T follicular helper cell (primary cell): ENCODE measurements around the gene HOXA9.

Experiments used
- DNase-seq: peaks from one replicate; pipeline ENCODE4 v3.0.0-alpha.2; 2020; ENCODE audit warnings: low read depth

HOXA9 gene

DNA sequence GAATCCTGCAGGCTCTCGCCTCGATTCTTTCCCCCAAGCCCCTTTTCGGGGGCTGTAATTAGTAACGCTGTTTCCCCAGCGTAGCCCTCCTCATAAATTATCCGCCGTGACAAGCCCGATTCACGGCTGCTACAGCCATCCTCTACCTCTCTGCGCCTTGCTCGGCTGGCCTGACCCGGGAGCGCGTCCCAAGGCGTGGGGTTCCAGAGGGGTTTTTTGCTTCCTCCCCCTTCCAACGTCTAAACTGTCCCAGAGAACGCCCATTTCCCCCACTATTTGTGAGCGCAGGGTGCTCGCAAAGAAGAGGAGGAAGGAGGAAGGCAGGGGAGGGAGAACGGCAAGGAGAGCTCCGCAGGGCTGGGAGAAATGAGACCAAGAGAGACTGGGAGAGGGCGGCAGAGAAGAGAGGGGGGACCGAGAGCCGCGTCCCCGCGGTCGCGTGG lies 22.7 kb downstream of the HOXA9 start:
- DNase-seq, result no peak

DNA sequence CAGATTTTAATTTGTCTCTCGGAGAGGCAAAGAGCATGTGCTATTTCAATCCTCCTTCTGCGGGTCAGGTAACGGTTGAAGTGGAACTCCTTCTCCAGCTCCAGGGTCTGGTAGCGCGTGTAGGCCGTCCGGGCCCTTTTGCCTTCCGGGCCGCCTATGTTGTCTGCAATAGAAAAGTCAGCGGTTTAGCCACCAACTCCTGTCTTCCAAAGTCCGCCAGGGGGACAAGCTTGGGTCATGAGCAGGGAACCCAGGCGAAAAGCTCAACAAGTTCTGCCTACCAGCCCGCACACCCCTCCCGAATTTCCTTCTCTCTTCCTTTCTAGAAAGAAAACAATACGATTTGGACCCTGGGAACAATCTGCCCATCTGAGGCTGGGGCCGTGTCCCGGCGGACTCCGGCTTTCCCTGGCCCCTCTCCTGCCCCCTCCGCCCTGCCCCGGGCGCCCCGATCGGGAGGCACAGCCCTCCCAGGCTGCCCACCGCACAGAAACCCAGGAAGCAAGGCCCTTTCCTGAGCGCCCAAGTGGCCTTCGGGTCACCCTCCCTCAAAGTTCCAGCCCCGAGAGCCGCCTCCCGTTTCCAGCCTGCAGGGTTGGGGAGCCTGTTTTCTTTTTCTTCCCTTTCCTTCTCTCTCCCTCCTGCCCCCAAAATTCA lies 23.3 kb downstream of the HOXA9 start:
- DNase-seq, result no peak

DNA sequence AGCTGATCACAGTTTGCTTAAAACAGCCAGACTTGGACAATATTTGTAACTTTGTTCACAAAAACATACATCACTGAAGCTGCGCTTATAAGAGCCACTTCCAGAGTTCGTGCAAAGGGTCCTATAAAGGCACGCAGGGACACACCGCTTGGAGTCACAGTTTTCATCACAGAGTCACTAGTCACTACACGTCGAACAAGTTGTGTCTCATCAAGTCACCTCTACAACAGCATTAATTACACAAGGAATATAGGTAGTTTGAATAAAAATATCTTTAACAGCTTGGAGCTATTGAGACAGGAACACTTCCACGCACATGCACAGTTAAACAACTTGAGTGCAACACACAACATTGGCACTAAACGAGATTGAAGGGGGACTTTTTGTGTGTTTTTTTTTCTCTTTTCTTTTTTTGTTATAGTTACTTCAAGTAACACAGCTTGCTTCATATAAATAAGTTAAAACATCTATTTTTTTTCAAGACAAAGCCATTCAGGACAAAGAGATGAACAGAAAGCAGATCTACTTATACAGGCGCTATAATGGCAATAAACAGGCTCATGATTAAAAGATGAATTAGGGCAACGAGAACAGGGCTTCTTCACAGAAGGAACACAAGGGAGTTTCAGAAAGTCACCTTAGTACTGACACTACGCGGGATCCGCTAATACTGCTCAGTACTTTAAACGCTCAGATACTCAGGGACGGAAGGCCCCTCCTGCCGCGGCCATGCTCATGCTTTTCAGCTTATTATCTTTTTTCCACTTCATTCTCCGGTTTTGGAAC lies 24.0 kb downstream of the HOXA9 start:
- DNase-seq, result no peak

DNA sequence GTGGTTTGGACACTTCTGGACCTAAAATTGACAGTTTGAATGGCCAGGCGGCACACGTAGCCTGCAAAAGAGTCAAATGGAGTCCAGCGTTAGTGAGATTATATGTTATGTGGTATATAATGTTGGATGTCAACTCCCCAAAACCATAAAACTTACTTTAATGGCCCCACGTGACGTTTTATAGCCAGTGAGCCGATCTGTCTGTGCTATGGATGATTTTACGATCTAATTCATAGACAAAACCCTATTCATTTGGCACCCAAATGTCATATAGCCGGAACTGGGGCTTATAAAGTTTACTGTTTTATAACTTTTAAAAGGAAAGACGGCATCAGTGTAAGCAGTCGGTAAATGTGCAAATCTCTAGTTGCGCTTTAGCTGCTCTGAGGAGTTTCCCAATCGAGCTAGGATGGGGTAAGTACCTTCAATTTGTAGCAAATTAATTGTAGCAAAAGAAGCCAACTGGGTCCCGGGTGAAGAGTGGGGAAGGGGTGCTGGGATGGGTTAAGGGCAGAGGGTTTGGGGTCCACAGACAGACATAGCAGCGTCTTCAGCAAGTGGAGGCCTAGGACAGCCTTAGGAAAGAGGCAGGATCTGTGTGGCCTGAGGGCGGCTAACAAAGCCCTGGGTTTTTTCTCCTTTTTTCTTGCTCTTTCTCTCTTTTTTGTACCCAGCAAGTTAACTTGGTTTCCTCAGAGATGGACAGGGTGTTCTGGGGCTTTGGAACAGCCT lies 25.0 kb downstream of the HOXA9 start:
- DNase-seq, result no peak

DNA sequence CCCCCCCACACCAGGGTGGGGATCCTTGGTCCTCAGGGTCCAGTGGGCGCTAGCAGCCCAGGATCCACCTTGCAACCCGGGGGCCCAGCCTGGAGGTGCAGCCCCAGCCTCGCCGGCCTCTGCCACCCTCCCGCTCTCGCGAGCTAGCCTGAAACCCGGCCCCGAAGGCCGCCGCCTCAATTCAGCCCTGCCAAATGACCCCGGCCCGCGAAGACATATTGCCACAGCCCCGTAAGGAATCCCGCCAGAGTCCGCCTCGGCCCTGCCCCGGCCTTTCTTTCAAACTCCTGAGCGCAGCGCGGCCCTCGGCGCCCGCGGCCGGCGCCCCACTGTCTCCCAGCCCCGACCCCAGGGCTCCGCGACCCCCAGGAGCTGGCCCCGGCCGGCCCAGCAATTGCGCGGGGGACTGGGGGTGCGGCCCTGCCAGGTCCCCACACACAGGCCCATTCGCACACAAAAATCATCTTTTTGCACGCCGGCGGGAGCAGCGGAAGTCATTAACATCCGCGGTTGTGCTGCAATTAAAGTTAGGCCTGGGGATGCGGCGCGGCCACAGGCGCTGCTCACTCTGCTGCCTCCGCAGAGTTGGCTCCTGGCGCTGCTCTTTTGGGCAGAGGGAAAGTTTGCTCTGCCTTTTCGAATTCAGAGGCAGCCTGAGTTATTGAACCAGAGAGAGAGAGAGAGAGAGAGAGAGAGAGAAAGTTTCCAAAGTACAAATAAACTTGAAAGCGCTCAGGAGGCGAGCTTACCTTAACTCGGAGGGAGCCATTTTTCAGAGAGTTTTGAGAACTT lies 25.8 kb downstream of the HOXA9 start:
- DNase-seq, result no peak

DNA sequence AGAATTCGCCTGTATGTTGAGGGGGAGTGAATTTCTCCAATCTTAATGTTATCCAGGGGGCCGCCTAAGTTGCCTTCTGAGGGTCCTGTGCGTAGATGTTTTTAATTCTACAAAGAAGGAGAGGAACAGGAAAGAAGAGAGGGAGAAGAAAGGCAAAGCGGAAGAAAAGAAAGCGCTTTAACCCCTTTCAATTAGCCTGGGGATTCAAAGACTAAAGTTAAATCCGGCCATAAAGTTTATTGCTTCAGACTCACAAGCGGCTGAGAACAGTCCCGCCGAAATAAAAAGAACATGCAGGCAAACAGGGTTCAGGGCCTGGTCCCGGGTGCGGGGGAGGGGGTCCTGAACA lies 26.4 kb downstream of the HOXA9 start:
- no peak for DNase-seq

DNA sequence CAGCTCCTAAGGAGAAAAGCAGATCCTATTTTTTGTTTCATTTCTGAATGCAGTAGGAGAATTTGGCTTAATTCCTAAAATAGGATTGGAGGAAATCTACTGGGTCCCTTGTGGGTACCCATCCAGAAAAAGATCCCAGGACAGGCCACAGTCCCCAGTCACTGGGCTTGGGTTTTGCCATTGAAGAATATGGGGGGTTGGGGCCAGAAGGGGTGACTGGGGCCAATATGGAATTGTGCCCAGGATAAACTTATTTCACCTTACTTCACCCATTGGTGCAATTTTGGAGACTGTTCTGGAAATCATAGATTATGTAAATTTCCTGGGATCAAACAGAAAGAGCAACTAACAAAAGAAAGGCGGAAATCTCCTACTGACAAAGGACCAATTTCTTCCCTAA lies 26.9 kb downstream of the HOXA9 start:
- DNase-seq, result no peak

DNA sequence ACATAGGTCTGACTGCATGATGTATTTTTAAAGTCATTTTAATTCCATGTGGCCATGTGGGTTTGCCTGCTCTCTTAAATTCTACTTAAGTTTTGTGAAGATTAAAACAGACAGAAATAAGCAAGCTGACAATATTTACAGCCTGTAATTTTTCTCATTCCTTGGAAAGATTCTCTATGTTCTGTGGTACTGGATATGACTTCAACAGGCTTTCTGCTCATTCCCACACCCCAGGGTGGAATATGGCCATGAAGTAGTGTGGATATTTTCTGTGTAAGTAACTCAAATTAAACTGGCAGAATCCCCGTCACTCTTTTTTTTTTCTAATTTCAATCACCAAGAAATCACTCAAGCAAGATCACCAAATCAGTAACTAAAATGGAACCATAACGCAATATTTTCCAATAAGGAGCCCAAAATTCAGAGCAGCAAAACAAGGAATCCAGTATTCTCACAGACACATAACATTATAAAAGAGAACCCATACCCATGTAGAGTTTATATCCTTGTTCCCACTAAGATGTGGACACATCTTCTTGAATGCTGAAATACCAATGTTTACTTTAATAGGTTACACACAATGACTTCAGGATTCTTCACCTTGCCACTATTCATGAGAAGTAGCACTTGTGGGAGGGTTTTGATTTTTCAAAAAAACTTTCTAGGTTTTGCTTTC lies 27.6 kb downstream of the HOXA9 start:
- no peak for DNase-seq

DNA sequence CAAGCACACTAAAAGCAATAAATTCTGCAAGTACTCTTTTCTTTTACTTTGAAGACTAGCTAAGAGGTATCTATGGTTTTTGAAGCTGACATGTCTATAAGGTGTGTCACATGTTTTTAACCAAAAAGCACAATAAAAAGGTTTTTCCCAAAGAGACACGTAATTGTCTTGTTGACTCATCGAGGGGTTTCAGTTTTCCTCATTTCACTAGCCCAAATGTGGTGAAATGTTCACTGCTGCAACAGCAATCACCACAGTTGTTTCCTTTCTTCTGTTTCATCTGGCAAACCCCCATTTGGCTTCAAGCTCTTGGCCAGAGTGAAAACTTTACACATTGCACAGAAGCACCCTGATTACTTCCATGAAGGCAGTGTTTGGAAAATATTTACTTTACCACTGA lies 30.9 kb downstream of the HOXA9 start:
- DNase-seq, result no peak

DNA sequence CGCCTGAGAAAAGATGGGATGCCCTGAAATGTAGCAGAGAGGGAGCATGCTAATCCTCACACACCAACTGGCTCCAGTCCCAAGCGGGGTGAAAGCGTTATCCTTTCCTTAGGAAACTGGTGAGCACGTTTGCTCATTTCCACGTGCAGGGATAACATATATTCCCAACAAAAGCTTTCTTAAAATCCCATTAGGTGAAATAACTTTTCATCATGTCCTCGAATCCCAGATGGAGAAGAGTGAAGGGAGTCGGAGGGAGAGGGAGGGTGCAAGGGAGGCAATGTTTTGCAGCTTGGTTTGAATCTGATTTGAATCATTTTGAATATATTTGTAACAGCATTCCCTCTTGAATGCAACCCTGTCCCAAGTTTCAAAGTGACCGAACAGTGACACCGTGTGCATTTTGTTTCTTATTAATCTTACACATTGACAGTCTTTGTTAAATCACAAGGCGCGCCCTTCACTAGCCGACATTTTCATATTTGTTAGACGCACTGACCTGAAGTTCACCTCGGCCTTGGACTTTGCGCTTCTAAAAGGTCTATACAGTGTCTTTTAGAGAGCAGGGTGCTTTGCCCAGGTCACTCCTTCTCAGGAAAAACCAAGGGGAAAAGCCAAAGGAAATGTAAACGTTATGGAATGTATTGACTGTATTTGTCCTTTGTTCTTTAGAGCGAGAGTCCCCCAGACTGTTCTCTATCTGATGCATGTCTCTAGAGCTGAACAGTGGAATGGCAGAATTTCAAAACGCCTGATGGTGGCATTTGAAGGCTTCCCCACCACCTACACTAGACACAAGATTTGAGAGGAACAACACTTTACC lies 31.7 kb downstream of the HOXA9 start:
- no peak for DNase-seq

DNA sequence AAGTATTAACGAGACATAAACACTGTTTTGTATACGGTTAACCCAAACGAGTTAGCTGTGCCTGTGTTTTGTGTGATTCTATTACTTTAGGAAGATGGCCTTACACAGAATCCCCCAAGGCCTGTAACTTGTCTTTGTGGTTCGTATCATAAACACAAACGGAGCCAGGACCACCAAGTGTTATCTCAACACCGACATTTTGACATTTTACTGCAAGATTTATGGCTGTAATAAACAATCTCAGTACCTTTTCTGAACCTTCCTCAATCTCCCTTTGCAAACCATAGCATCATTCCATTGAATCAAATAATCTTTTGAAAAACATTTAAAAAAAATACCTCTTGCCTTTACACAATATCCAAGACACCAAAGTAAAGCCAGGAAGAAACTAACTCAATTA lies 32.4 kb downstream of the HOXA9 start:
- DNase-seq, result no peak

DNA sequence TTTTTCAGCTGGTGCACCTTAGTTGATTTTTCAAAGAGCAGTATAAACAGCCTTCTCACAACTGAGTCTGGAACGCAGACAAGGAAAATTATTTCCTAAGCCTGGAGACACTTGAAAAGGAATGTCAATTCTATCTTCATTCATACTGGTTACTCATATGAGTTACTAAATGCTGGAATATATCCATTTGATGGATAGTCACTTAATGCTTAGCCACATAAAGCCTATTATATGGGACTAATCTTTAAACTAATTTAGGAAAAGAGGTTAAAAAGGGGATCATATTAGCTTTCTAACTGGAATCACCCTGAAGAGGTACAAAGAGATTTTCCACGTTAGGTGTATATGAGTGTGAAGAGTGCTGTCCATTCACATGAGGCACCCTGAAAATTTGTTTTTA lies 33.1 kb downstream of the HOXA9 start:
- no peak for DNase-seq

DNA sequence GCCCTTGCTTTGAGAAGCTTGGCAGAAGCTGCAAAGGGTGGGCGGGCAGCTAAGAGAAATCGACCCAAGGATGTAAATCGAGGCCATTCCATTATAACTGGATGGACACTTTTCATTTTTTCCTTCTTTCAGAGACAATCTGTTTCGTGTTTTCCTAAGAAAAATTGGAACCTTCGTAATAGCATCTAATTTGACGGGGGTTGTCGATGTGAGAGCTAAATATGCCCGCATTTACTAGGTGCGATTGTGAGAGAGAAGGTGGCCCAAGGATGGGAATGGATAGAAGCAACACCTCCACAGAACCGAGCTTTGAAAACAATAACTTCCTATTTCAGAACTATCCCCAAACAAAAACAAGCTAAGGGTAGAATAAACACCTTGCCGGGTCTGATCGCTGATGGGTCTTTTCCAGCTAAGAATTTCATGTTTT lies 33.9 kb downstream of the HOXA9 start:
- no peak for DNase-seq

DNA sequence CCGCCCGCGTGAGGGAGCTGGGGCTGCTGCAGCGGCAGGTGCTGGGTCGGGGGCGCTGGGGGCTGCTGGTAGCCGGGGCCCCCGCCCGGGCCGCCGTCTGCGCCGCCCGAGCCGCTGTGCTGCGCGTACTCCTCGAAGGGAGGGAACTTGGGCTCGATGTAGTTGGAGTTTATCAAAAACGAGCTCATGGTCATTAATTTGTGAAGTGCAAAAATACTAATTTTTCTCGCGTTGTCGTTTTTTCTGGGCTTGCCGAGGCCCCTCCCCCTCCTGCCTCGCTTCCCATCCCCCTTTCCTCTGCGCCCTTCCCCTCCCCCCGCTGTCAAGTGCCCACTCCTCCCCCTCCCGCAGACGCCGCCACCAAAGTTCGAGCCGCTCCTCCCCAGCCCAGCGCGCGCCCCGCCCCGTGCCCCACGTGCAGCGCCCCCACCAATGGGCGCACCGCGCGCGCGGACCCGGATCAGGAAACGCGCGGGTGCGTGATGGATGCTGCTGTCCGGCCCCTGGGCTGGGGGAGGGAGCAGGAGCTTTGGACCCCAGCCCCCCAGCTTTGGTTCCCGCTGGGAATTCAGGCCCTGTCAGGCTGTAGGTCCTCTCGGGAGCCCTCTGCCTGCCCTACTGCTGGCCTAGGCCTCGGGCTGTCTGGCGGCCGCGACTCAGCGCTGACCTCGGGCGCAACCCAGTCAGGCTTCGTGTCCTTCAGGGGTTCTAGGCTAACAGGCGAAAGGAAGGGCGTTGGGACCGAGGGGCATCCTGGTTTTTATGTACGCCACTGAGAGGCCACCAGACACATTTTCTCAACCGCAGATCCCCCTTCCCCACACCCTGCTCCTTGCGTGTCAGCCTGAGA lies 34.6 kb downstream of the HOXA9 start, which contains the start of gene HOXA4:
Gene HOXA4 (minus strand): TSS at position 218 of the 850 bp plus-strand sequence. CDS start 24 bp downstream, at position 194.
- DNase-seq, result peak; percentile 46

DNA sequence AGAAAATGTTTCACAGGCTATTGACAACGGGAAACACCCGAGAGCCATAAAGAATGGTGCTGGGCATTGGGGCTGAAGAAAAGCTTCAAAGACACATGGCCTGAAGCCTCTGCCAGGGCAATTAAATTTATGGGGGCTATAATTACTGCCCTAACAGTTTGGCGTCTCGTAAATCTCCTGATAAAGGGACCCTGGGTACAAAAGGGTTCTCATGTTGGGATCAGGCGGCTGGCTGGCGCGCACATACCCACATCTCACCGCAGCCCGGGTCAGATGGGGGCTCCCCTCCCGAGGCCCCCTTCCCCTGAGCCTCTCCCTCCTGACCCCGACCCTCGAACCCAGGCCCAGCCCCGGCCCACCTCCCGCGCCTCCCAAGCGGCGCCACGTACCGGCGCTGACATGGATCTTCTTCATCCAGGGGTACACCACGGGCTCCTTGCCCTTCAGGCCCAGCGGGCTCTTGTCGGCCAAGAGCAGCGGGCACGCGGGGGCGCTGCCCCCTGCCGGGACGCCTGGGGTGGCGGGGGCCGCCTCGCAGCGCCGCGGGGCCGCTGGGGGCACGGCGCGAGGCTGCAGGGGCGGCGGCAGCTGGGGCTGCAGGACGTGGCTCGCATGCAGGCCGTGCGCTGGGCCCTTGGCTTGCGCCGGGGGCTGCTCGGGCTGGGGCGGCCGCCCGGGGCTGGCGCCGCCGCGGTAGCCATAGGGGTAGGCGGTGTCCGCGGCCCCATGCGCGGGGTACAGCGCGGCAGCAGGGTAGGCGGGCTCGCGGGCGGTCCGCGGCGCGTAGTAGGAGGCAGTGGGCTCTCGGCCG lies 35.4 kb downstream of the HOXA9 start:
- no peak for DNase-seq

DNA sequence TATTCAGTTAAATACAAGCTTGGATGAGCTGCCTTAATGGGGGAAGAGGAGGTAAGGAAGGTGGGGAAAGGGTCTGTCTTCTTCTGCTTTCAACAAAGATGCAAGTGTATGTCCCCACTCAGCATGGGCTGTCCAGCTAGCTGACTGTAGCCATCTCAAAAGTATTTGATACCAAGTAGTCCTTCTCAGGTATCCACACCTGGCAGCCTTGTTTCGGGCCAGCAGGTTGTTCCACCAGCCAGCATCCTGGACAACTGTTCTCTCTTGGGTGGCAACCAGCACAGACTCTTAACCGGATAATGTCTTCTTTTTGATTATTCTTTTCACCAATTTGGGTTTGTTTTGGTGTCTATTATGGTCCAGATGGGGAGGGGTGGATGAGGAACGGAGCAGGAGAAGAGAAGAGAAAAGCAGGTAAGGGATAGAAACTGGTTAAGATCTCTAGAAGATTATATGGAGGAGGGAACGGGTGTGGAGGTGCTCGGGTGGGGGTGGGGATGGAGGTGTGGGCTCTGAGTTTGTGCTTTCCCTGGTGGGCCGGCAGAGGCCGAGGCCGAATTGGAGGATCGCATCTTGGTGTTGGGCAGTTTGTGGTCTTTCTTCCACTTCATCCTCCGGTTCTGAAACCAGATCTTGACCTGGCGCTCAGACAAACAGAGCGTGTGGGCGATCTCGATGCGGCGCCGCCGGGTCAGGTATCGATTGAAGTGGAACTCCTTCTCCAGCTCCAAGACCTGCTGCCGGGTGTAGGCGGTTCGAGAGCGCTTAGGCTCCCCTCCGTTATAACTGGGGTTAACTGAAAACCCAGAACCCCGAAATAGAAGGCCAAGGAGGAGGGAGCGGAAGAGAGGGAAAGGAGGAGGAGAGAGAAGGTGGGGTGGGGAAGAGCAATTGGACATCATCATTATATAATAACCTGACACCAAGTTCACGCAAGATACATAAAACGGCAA lies 36.3 kb downstream of the HOXA9 start:
- no peak for DNase-seq

DNA sequence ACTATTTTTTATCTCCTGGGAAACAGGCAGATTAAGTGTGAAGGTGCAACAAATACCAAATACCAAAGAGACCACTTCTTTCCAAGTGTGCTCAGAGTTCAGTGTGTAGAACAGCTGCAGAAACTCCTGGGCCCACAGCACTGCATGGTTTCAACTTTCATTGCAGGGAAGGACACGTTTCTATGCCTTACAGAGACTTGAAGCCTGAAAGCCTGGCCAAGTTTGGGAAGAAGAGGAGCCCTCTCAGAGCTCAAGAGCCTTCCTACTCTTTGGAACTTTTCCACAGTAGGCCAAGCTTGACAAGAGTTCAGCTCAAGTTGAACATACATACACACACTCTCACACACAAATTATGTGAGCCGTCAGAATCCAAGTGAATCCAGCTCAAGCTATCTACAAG lies 37.3 kb downstream of the HOXA9 start:
- no peak for DNase-seq
